Upper lobe of left lung (tissue), 4 donors: ENCODE results near the gene TRAPPC3.

ENCODE experiments used
- CTCF ChIP-seq, 6 experiments: fragments of 450-650 bp in 4 of 6; fragments of 200-600 bp in 2 of 6; sonication (generic) in 2 of 6; IDR thresholded peaks; one replicate each; pipeline ENCODE4 v1.5.1; 2016 to 2019; ENCODE audit warnings: antibody characterized with exemption in 6 of 6
- EP300 ChIP-seq, 4 donors: sonication (generic); formaldehyde crosslinking; IDR thresholded peaks; one replicate each; pipeline ENCODE4 v1.5.1; 2017; ENCODE audit warnings: antibody characterized with exemption in 4 of 4, control low read depth in 2 of 4
- POLR2A ChIP-seq, 4 donors: fragments of 450-650 bp; IDR thresholded peaks; one replicate each; pipeline ENCODE4 v1.5.1; 2016 to 2017; ENCODE audit warnings: antibody characterized with exemption in 4 of 4, mild to moderate bottlenecking in 2 of 4
- POLR2AphosphoS5 ChIP-seq, 2 donors: sonication (generic); formaldehyde crosslinking; IDR thresholded peaks; one replicate each; pipeline ENCODE4 v1.5.1; 2017; ENCODE audit warnings: antibody characterized with exemption in 2 of 2

- no peak for TF ChIP-seq CTCF (IDR thresholded peaks at IDR 0.05)
- TF ChIP-seq POLR2A (IDR thresholded peaks at IDR 0.05), result no peak
- TF ChIP-seq POLR2AphosphoS5 (IDR thresholded peaks at IDR 0.05), result no peak
- no peak for TF ChIP-seq EP300 (IDR thresholded peaks at IDR 0.05)
Observed at GRCh38 chr1:36160388-36160948, 11.2 kb upstream of the TRAPPC3 start.
